A549 treated with ZK216348 at 1 μM for 4 hours (cell line): ENCODE results near the gene ZNF550. TPM values are rescaled to one million over a fixed set of nuclear protein-coding genes. Genes with fewer than 3 reads are reported as not detected.

Experiments used
- total RNA-seq: library from RNA; stranded (reverse); fragments of 200-300 nt; extraction: Qiagen RNA extraction; gene quantifications from 5 replicates; pipeline ENCODE4 v1.2.3, GENCODE V29; 2022; ENCODE audit warnings: low read depth

ZNF550 gene
- total RNA-seq = 2.2 to 4.5 TPM (median 3.8 TPM) in 5 replicates

DNA sequence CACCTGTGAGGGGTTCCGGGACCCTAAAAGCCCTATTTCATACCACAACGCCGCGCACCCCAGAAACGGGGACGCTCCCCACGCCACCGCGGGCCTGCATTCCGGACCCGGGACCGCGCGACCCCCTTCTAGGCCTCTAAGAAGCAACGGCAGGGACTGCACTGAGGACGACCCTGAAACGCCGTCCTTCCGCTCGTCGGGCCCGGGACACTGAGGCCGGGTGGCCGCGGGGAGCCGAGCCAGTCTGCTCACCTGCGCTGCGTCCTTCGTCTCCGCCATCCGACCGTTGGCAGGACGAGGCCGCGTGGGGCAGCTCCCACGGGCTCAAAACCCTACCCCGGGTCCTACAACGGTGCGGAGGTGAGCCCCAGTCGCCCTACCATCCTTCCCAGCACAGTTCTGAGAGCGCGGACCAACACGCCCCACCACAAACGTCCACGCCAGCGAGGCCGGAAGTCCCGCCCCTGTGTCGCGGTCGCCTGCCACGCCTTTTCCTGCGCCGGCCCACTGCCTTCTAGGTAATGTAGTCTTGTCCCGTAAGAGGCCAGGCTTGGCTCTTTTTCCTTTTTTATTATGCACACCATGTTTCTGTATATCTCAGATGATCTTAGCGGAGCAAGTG is at the start of gene ZNF550:
TSS of gene ZNF550 (minus strand) at position 460 of the 622 bp plus-strand sequence. CDS start at position 279, 181 bp downstream.

DNA sequence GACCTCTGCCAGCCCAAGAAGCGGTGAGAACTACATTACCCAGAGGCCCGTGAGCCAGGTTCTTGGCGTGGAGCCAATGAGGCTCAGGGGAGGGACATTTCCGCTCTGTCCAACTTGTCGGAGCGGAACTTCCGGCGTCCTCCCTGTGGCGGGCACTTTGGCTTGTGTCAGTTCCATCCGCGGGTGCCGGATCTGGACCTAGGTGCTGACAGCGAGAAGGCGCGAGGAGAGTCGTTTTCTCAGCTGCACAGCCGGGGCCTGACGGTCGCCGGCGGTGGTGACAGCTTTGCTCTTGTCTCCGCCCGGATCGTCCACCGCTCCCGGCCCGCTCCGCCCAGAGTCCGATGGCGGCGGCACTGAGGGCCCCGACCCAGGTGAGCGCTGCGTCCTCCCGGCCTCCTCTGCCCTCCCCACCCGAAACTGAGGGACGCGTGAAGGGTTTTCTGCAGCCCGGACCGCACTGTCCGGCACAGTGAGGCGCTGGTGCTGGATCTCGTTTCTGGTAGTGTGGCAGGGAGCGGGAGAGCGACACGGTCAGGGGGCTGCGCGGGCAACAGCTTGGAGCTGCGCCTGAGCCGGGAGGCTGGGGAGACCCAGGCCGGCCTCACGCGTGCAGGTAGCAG is 40.2 kb upstream of the ZNF550 start, which contains the start of gene ZNF530:
TSS of gene ZNF530 (plus strand) at position 125 of the 623 bp plus-strand sequence. CDS start 4,461 bp downstream, outside the sequence.

DNA sequence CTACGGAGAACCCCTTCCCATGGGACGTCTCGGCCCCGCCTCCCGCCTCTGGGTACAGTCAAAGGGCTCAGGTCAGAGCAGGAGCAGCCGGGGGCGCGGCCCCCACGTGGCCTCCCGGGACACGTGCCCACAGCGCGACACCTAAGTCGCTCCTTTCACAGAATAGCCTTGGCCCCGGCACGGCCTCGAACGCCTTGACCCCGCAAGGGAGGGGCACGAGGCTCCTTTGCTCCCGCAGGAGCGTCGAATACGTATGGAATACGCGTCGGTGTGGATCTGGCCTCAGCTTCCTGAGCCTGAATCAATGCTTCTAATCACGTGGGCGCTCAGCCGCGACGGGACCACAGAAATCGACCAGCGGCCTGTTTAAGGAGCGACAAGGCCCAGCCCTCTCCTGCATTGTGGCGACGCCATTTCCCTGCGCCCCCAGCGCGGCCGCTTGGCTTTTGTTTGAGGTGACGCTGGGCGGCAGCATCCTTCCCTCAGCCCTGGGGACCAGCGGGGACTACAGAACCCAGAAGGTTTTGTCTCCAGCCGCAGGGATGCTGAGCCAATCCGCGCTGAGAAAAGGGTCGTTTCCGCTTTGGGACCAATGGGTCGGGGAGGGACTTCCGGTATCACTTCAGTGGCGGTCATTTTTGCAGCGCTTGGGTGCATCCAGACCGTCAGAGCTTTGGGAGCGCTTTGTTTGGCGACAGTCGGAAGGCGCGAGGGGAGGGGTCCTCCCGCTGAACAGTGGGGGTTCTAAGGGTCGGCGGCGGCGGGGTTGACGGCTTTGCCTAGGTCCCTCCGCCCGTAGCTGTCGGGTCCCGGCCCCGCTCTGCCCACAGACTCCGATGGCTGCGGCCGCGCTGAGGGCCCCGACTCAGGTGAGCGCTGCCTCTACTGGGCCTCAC is 24.1 kb upstream of the ZNF550 start, which contains the start of gene ZIK1:
TSS of gene ZIK1 (plus strand) at position 625 of the 896 bp plus-strand sequence. CDS start at position 837, 212 bp downstream.

DNA sequence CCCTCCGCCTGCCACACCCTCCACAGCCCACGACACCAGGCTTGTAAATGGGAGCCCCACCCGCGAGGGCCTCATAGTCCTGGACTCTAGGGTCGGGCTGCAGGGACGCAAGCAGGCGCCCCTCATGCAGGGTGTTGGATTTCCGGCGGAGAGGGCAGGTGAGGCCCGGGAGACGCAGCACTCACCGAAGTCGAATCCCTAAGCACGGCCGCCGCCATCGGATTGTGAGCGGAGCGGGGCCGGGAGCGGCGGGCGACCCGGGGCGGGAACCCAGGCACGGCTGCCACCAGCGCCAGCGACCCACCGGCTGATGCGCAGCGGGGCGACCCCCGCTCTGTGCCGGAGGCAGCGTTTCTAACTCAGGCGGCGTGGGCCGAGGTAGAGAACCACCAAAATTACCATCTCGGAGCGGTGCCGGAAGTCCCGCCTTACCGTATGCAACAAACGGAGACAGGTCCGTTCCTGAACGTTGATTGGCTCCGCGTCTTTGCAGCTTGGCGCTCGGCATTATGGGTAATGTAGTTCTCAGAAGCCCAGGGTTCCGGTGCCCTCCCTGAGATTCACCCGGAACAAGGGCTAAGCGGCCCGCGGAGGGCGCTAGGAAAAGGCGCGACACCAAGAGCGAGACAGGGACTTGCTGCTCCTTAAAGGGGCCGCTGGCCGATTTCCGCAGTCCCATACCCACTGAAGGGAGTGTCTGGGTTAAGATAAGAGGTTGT is 19.0 kb upstream of the ZNF550 start, which contains the start of gene ZNF416:
TSS of gene ZNF416 (minus strand) at position 425 of the 719 bp plus-strand sequence. CDS start at position 218, 207 bp downstream.

DNA sequence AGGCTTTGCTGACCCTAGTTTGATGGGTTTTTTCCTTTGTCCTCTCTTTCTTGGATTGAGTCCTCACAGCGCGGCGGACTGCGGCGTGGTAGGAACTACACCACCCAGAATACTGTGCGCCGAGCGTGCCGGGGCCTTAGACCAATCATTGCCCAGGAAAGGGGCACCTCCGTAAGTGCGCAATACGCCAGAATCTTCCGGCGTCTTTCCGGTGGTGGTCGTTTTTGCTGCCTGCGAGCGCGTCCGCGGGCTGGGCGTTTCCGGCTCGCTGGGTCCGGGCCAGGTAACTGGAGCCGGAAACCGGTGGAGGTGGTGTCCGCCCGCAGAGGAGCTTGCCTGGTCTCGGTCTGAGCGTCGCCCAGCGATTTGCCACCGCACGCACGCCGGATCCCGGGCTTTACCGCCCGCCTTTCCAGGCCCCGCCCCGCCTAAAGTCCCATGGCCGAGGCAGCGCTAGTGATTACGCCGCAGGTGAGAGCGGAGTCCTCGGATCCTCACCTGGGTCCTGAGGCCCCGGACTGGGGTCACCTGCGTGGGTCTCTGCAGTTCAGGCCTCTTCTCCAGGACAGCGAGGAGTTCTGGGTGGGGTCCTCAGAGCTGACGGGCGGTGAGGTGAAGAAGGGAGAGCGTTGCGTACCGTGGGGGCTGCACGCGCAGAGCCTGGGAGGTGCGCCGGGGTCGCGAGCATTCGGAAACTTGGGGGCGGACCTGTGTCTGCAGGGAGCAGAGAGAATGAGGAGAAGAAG is 32.4 kb downstream of the ZNF550 start, which contains the start of gene ZNF549:
TSS of gene ZNF549 (plus strand) at position 221 of the 746 bp plus-strand sequence. CDS start at position 439, 218 bp downstream.

DNA sequence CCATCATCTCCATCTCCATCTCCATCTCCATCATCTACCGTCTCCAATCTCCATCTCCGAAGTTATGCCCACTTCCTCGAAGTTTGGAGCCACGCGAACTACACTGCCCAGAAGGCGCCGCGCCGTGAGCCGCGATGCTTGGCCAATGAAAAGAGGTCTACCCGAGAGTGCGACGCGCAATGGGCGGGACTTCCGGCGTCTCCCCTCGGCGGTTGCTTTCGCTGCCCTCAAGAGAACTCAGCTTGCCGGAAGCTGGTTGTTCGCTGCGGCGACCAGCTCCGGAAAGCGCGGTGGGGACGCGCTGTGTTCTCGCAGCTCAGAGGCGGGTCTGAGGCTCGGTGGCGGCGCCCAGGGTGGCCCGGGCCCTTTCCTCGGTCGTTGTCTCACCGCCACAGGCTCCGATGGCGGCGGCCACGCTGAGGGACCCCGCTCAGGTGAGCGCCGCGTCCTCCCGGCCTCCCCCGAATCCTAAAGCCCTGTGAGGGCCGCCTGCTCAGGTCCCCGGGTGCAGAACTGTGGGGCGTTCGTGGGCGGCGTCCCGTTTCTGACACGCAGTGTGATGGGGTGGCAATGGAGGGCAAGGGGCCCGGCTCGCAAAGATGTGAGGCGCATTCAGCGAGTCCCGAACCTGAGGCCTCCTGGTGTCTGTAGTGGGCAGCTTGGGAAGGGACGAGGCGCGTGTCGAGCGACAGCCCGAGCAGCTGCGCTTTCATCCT is 59.8 kb downstream of the ZNF550 start, which contains the start of gene ZNF773:
TSS of gene ZNF773 (plus strand) at position 259 of the 716 bp plus-strand sequence. CDS start at position 402, 143 bp downstream.

DNA sequence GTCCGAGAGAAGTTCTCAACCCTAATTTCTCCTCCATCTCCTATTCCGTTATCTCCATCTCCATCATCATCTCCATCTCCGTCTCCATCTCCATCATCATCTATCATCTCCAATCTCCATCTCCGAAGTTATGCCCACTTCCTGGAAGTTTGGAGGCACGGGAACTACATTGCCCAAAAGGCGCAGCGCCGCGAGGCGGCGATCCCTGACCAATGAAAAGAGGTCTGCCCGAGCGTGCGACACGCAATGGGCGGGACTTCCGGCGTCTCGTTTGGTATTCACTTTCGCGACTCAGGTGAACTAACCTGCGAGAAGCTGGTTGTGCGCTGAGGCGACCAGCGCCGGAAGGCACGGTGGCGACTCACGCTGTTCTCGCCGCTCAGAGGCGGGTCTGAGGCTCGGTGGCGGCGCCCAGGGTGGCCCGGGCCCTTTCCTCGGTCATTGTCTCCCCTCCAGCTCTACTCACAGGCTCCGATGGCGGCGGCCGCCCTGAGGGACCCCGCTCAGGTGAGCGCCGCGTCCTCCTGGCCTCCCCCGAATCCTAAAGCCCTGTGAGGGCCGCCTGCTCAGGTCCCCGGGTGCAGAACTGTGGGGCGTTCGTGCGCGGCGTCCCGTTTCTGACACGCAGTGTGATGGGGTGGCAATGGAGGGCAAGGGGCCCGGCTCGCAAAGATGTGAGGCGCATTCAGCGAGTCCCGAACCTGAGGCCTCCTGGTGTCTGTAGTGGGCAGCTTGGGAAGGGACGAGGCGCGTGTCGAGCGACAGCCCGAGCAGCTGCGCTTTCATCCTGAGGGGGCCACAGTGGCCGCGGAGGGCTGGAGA is 72.0 kb downstream of the ZNF550 start, which contains the start of gene ZNF419:
TSS of gene ZNF419 (plus strand) at position 274 of the 822 bp plus-strand sequence. CDS start at position 475, 201 bp downstream.

Other genes with a start within 250 kb of the ZNF550 start
- 1.3 to 2.1 TPM (median 1.8 TPM) in 5 replicates for gene ZNF543, start 239.4 kb downstream of the ZNF550 start, total RNA-seq
- gene ZNF304, start 208.6 kb downstream of the ZNF550 start, total RNA-seq = 1.8 to 2.3 TPM (median 2.1 TPM) in 5 replicates
- 12.2 to 16.4 TPM (median 13.2 TPM) in 5 replicates for gene TRAPPC2B, start 196.3 kb downstream of the ZNF550 start, total RNA-seq
- gene ZNF547, start 196.3 kb downstream of the ZNF550 start, total RNA-seq = 1.2 to 3.6 TPM (median 1.8 TPM) in 5 replicates
- 3.2 to 4.6 TPM (median 4.1 TPM) in 5 replicates for gene ZNF548, start 170.0 kb downstream of the ZNF550 start, total RNA-seq
- 4.2 to 6.4 TPM (median 4.9 TPM) in 5 replicates for gene ZNF17, start 148.7 kb downstream of the ZNF550 start, total RNA-seq
- 12.5 to 19.1 TPM (median 15.3 TPM) in 5 replicates for gene ZNF749, start 124.5 kb downstream of the ZNF550 start, total RNA-seq
- gene VN1R1, start 102.7 kb downstream of the ZNF550 start, total RNA-seq = 0.06 TPM in 1 of 5 replicates, not detected in the others
- gene ZNF772, start 82.3 kb downstream of the ZNF550 start, total RNA-seq = 0.97 to 2.1 TPM (median 1.4 TPM) in 5 replicates
- gene ZNF419, start 72.1 kb downstream of the ZNF550 start, total RNA-seq = 5.8 to 8.5 TPM (median 6.7 TPM) in 5 replicates
- 5.0 to 6.0 TPM (median 5.3 TPM) in 5 replicates for gene ZNF773, start 59.9 kb downstream of the ZNF550 start, total RNA-seq
- 1.3 to 2.0 TPM (median 1.8 TPM) in 5 replicates for gene ZNF549, start 32.5 kb downstream of the ZNF550 start, total RNA-seq
- 3.7 to 6.0 TPM (median 4.2 TPM) in 5 replicates for gene ZNF416, start 19.0 kb upstream of the ZNF550 start, total RNA-seq
- gene ZIK1, start 24.3 kb upstream of the ZNF550 start, total RNA-seq = not detected in 5 replicates
- gene ZNF530, start 40.0 kb upstream of the ZNF550 start, total RNA-seq = 4.5 to 6.3 TPM (median 5.1 TPM) in 5 replicates
- gene ZNF134, start 54.4 kb upstream of the ZNF550 start, total RNA-seq = 8.5 to 9.6 TPM (median 9.3 TPM) in 5 replicates
- gene ZNF211, start 73.3 kb upstream of the ZNF550 start, total RNA-seq = 5.6 to 7.1 TPM (median 6.0 TPM) in 5 replicates
- not detected in 5 replicates for gene ZSCAN4, start 109.1 kb upstream of the ZNF550 start, total RNA-seq
- 4.7 to 5.7 TPM (median 5.1 TPM) in 5 replicates for gene ZNF551, start 122.1 kb upstream of the ZNF550 start, total RNA-seq
- gene ZNF154, start 149.3 kb upstream of the ZNF550 start, total RNA-seq = not detected in 5 replicates
- gene ZNF671, start 167.8 kb upstream of the ZNF550 start, total RNA-seq = 0.70 to 1.1 TPM (median 0.72 TPM) in 5 replicates
- gene ZNF776, start 187.0 kb upstream of the ZNF550 start, total RNA-seq = 4.6 to 11.1 TPM (median 5.6 TPM) in 5 replicates
- gene ZNF586, start 209.8 kb upstream of the ZNF550 start, total RNA-seq = 5.4 to 7.4 TPM (median 6.2 TPM) in 5 replicates